ENCODE results near the gene SEC14L1. TPM values are rescaled to one million over a fixed set of nuclear protein-coding genes. Genes with fewer than 3 reads are reported as not detected.

The SEC14L1 gene
- 100 to 1,000 TPM in 1 of 2 donors, 10 to 100 TPM in 1; 89.0 to 105 TPM for total RNA-seq

DNA sequence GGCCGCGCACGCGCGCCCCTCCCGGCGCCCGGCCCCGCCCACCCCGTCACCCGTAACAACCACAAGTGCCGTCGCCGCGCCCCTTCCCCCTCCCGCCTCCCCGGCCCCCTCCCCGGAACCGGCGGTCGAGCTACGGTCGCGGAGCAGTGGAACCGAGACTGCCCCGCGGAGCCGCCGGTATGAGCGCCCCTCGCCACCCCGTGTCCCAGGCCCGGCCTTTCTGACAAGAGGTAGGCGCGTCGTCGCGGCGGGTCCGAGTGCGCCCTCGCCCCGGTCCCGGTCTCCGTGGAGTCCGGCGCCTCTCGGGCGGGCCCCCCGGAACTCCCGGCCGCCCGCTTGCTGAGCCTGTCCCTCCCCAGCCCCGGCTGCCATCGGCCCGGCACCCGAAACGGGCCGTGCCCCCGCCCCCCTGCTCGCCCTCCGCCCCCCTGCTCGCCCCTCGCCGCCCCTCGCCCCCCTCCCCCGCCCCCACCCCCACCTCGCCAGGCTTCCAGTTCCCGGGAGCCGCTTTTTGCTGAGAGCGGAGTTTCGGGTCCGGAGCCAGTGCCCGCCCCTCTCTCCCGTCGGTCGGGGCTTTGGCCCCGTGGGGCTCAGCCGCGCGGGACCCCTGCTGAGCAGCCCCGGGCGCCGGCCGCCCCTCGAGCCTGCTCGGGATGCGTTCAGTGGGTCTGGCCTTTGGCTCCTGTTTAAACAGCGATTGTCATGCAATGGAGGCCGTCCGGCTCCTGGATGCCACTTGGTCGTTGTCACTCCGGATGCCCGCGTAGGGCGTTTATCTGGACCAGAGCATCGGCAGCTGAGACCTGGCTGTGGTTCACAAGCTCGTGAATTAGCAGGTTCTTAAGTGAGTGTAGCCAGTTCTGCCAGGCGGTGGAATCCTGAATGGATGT is at the start of gene SEC14L1:
Gene SEC14L1 (plus strand): TSS at position 92 of the 890 bp plus-strand sequence. CDS start 2,628 bp downstream, outside the sequence.
- DNase-seq (ENCODE audit: low spot score) (no peak), ATAC-seq (ENCODE audit: insufficient number of reproducible peaks, low FRiP score, low read depth) (no peak)
- H3K27ac ChIP-seq: peak within 1 kb of the TSS; percentile 92 to 94
- no peaks in the 10 kb centered on the region for H3K27me3 ChIP-seq (replicated peaks; ENCODE audit: insufficient read depth)
- peaks cover 17 to 44% of the 10 kb centered on the region in 2 donors for H3K4me1 ChIP-seq (ENCODE audit: control insufficient read depth in 1 of 2, low read depth in 2 of 2)
- H3K9me3 ChIP-seq: no peaks in the 10 kb centered on the region
- H3K36me3 ChIP-seq: no peaks in the 10 kb centered on the region
- TF ChIP-seq, protein P1, sequence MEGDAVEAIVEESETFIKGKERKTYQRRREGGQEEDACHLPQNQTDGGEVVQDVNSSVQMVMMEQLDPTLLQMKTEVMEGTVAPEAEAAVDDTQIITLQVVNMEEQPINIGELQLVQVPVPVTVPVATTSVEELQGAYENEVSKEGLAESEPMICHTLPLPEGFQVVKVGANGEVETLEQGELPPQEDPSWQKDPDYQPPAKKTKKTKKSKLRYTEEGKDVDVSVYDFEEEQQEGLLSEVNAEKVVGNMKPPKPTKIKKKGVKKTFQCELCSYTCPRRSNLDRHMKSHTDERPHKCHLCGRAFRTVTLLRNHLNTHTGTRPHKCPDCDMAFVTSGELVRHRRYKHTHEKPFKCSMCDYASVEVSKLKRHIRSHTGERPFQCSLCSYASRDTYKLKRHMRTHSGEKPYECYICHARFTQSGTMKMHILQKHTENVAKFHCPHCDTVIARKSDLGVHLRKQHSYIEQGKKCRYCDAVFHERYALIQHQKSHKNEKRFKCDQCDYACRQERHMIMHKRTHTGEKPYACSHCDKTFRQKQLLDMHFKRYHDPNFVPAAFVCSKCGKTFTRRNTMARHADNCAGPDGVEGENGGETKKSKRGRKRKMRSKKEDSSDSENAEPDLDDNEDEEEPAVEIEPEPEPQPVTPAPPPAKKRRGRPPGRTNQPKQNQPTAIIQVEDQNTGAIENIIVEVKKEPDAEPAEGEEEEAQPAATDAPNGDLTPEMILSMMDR (IDR thresholded peaks at IDR 0.05): no peak
- peak within 1 kb of the TSS; percentile 95 for H3K4me3 ChIP-seq

DNA sequence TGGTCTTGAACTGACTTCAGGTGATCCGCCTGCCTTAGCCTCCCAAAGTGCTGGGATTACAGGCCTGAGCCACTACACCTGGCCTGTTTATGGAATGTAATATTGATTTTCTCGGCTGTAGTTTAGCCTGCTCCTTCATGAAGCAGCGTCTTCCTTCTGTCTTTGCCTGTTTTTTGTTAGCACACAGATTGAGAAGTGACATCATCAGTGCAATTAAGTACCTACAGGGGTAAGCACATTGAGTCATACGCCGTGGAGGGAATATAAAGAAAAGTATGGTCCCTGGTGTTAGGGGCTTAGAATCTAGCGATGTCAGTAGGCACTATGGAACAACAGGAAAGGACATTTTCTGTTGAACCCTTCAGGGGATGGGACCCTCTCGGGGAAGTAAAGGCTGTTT is 48.7 kb upstream of the SEC14L1 start:
- peaks cover 16 to 42% of the 10 kb centered on the region in 2 donors for H3K4me1 ChIP-seq (ENCODE audit: control insufficient read depth in 1 of 2, low read depth in 2 of 2)
- TF ChIP-seq, protein P1 (IDR thresholded peaks at IDR 0.05): no peak
- no peak overlapping the region for H3K27ac ChIP-seq

DNA sequence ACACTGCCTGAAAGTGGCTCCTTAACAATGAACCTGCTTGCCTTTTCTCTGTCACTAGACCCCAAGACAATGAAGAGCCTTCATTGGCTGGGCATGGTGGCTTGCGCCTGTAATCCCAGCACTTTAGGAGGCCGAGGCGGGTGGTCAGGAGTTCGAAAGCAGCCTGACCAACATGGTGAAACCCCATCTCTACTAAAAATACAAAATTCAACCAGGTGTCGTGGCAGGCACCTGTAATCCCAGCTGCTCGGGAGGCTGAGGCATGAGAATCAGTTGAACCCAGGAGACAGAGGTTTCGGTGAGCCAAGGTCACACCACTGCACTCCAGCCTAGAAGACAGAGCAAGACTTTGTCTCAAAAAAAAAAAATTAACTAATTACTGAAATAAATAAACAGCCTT is 45.3 kb upstream of the SEC14L1 start:
- Histone ChIP-seq H3K36me3 (peaks cover 23% of the 10 kb centered on the region), H3K27ac (peak overlapping the region in 1 of 2 donors; percentile 81), H3K4me3 (no peak overlapping the region), H3K27me3 (replicated peaks; ENCODE audit: insufficient read depth) (no peaks in the 10 kb centered on the region), H3K9me3 (no peaks in the 10 kb centered on the region), H3K4me1 (ENCODE audit: control insufficient read depth in 1 of 2, low read depth in 2 of 2) (peaks cover 22 to 48% of the 10 kb centered on the region in 2 donors)
- TF ChIP-seq, protein P1 (IDR thresholded peaks at IDR 0.05): no peak
- ATAC-seq (ENCODE audit: insufficient number of reproducible peaks, low FRiP score, low read depth) (no peak), DNase-seq (ENCODE audit: low spot score) (no peak)

More for the DNA sequence above, 48.7 kb upstream of the SEC14L1 start:
- Histone ChIP-seq H3K36me3 (peaks cover 23% of the 10 kb centered on the region), H3K4me3 (no peak overlapping the region), H3K9me3 (no peaks in the 10 kb centered on the region), H3K27me3 (replicated peaks; ENCODE audit: insufficient read depth) (no peaks in the 10 kb centered on the region)
- no peak for DNase-seq (ENCODE audit: low spot score)
- ATAC-seq (ENCODE audit: insufficient number of reproducible peaks, low FRiP score, low read depth): no peak

DNA sequence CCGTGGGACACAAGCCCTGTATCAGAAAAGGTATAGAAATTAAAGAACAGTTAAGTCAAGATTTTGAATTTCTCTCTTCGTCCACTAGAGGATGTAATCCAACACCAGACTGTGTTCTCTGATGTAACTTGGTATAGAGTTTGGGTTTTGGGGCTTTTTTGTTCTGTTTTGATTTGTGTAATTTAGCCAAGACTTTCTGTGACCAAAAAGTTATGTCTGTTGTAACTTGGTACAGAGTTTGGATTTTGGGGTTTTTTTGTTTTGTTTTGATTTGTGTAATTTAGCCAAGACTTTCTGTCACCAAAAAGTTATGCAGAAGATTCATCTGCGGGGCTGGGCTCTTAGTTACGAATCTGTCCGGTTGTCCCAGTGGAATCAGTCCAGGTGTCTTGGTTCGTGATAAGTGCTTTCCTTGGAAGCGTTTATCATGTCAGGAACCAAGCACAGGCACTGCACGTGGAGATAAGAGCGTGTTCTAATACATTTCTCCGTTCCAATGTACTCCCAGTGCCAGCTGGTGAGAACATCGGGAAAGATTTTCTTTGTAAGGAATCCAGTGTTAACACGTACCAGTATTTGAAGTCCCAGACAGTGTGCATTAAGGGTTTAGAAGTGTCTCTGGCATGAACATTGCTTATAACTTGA is 44.1 kb upstream of the SEC14L1 start:
- peaks cover 19 to 48% of the 10 kb centered on the region in 2 donors for H3K4me1 ChIP-seq (ENCODE audit: control insufficient read depth in 1 of 2, low read depth in 2 of 2)

More for the DNA sequence above, 44.1 kb upstream of the SEC14L1 start:
- H3K4me3 ChIP-seq: peak overlapping the region; percentile 21
- DNase-seq (ENCODE audit: low spot score): no peak
- H3K36me3 ChIP-seq: peaks cover 23% of the 10 kb centered on the region
- TF ChIP-seq, protein P1 (IDR thresholded peaks at IDR 0.05): peak; percentile 84
- peak; percentile 21 for ATAC-seq (ENCODE audit: insufficient number of reproducible peaks, low FRiP score, low read depth)
- H3K9me3 ChIP-seq: no peaks in the 10 kb centered on the region
- no peaks in the 10 kb centered on the region for H3K27me3 ChIP-seq (replicated peaks; ENCODE audit: insufficient read depth)
- H3K27ac ChIP-seq: peak overlapping the region; percentile 65 to 81
